NCI-H1092 treated with DMSO at 0.1 percent for 48 hours (cell line): Measurements from ENCODE around the gene AATF.
"Not testable (repeated sequence)": the region's sequence is repeated elsewhere in the genome, so short reads cannot be mapped to it uniquely, and the experiment has no call there.

Experiments used
- DNase-seq: peaks from one replicate; lab custom pipeline; 2025; lab: John Stamatoyannopoulos, UW

AATF gene

DNA sequence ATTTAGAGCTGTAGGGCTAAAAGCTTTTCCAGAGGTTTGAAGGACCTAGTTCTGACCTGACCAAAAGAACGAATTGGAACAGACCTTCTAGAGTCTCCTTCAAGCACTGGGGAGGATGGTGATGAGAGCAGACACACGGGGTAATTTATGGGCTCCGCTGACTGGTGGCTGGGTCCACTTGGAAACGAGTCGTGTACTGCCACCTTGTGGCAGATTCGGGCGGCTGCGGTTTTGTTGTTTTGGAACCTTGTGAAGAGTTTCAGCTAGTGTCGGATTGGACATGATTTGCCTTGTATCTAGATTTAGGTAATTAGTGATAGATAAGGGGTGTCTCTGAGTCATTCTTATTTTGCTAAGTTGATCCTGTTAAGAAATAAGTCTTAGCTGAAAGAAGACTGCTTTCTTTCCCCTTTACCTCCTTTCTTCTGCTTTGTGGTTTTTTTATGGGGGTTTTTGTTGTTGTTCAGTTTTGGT, 98.9 kb downstream of the AATF start:
- DNase-seq: peak; percentile 68

DNA sequence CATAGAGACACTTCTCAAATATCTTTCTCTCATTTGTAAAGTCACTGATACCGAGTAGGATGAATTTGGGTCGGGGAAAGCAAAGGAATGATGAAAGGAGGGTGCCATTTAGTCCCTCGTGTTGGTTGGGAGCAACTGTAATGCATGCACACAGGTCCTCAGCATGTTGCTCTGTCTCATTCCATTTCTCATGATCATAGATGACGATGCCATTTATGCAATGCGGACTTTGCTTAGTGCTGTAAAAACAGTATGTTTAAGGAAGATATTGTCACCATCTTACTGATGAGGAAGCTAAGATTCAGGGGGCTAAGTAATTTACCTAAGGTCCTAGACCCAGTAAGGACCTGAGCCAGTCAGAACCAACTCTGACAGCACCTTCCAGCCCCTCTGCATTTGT, 100.1 kb downstream of the AATF start:
- DNase-seq: no peak

DNA sequence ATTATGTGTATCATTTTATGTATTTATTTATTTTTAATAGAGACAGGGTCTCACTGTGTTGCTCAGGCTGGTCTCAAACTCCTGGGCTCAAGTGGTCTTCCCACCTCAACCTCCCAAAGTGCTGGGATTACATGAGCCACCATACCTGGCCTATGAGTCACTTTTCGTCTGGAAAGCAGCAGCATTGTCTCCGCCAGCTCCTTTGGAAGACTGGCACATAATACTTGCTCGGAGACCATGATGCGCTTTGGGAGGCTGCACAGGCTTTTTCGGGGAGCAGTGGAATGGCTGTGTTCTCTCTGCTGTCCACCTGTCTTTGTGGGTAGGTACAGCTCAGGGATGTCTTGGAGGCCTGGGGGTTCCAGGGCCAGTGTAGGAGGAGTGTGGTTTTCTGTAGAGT, 102.2 kb downstream of the AATF start:
- DNase-seq: no peak

DNA sequence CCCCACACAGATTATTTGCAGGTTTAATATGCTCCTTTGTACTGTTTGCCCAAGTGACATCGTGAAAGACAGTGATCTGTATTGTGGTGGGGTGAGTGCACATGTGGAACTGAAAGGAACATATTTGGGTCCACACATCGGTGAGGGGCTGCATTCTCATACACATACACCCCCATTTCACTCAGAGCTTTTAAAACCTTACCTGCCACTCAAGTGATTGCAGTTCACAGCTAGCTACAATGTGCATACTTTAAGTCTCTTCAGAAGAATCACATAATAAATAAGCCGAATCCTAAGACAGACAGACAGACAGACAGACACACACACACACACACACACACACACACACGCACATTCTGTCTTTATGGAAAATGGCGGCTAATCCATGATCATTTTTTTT, 102.6 kb downstream of the AATF start:
- DNase-seq: no peak

DNA sequence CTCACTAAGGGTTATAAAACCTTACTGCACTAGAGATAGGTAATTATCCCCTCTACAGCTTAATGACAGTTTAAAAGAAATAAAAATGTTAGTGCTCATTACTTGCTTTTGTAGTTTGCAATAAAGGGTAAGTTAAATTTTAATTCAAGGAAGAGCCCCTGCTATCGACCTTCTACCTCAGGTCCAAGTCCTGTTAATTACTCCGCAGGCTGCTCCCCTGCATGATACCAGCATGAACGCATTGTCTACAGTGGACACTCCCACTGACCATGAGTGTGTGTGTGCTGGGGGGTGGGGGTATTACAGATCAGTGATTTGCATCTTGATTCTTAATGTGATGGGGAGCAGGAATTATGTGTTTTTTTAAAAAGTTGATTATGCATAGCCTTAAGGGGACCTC, 103.1 kb downstream of the AATF start:
- DNase-seq: no peak

DNA sequence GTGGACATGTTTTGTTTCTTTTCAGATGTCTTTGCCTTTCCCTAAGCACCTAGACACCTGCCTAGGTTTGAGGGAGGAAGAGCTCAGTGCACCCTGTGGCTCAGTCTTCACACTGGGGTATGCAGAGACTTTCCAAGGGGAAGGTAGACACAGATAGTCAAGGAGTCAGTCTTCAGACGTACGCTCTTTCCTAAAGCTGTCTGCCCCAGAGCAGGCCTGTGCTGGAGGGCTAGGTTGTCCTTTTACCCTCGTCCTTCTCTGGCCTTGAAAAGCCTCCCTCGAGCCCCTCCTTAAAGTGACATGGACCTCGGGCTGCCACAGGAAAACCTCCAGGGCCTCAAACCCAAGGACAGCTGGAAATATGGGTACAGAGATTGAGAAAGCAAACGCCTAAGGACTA, 103.7 kb downstream of the AATF start:
- DNase-seq: no peak

DNA sequence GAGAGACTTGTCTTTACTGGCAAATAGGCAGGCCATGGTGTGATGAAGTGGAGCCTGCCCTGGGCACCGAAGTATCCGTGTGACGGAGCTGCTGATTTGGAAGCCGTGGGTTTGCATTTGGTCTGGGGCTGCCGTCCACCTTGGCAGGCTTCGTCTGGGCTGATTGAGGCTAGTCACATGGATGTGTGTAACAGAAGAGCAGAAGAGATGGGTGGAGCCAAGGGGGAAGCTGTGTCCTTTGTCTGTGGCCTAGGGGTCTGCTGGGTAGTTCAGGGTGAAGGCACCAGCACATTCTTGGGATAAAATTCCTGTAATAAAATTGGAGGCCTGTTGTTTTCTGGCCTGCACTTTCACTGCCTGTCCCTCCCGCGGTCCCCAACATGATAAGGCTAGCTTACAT, 106.1 kb downstream of the AATF start:
- no peak for DNase-seq

DNA sequence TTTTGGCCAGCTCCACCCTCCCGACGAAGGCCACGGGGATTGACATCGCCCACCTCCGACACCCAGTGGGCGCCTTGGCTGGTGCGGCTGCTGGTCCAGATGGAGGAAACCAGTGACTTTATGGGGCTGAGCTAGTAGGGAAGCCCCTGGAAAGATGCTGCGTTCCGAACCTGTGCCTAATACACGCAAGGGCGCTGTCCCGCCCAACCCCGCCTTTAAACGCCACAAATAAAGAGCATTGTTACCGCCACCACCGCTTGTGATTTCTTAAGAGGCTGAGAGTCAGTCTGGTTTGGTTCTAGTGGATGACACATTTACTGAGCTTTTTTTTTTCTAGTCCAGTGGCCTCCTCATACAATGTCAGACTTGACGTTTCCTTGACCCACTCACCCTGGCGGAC, 107.9 kb downstream of the AATF start:
- DNase-seq: no peak

DNA sequence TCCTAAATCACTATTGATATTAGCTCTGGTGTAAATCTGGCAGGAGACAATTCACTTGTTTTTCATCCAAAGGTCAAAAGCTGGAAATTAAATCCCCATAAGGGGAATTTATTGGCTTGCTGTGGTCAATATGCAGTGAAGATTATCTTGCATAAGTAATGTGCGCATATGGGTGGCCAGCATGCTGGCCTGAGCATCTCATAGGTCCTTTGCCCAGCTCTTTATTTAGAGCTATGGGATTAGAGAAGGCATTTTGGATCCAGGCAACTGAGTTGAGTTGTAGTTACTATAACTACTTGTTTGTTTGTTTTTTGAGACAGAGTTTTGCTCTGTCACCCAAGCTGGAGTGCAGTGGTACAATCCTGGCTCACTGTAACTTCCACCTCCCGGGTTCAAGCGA, 110.7 kb downstream of the AATF start:
- DNase-seq: no peak

DNA sequence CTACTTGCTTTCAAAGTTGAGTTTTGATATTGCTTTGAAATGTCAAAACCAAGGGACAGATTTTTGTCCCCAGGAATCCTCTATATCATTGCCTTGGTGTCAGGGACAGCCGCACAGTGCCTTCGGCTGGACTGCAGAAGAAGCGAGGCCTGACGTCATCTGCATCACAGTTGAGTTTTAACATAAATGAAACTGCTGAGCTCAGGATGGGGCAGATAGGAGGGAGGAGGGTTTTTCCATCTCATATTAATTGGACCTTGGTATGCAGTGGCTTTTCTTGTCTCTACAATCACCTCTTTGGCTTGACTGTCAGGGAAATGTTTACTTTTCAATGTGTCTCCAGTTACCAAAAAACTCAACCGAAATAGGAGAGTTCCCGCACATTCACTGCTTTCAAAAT, 111.3 kb downstream of the AATF start:
- no peak for DNase-seq

DNA sequence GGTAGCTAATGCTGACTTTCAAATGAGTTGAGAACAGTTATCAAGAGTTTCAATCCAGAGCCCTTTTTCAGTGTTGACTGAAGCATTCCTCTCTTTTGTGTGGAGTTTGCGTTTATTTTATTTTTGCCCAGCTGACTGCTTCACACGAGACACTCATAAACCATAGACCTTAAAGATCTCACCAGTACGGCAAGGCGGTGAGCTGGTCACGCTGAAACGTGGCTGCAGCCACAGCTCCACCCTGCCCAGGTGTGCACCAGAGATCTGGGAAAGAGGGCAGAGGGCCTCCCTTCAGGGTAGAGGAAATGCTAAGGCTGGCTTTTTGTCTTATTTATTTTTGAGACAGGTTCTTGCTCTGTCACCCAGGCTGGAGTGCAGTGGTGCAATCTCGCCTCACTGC, 112.2 kb downstream of the AATF start:
- no peak for DNase-seq

DNA sequence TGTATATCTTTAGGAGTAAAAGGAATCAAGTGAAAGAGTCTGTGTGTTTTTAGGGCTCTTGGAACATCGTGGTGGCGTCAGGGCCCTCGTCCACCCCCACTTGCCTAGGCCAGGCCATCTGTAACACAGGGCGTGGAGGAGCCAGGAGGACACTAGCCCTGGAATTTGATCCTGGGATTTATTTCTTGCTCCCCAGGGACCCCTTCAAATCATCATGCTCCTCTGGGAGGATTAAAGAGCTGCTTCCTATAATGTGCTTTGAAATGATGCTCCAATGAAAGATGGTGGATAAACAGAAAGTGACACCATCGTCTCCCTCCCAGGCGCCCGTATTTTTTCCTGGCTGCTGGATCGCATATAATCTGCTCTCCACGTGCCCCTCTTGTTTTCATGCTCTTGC, 113.3 kb downstream of the AATF start:
- DNase-seq: no peak

DNA sequence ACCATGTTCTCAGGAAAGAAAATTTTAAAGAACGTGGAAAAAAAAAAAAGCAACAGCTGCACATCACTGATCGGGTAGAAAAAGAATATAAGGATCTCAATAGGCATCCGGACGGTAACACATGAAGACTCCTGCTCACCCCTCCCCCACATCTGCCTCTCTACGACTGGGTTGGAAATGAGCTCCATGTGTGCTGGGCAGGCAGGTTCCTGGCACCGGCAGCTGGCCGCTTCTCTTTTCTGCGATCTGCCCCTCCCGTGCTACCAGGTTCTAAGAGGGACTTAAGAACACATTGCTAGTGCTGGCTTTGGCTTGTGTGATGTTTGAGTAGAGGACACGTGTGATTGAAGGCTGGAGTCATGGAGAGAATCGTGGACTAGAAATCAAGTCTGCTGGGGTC, 115.5 kb downstream of the AATF start:
- no peak for DNase-seq

DNA sequence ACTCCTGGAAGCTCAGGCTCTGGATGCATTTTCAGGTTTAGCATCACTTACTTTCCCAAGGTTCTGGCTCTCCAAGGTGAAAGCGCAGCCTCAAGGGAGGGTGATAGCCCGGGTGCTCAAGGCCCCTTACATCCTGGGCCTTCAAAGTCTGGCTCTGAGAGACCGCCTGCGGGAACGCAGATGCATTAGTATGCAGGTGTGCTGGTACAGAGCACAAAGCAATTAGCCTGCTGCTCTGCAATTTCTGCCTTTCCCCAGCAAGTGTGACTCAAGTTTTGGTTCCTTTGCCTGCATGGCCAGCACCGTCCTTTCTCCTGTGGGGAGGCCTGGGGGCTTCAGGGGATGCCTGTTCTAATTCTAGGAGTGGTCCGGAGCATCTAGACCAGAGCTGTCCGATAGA, 116.2 kb downstream of the AATF start:
- DNase-seq: no peak

DNA sequence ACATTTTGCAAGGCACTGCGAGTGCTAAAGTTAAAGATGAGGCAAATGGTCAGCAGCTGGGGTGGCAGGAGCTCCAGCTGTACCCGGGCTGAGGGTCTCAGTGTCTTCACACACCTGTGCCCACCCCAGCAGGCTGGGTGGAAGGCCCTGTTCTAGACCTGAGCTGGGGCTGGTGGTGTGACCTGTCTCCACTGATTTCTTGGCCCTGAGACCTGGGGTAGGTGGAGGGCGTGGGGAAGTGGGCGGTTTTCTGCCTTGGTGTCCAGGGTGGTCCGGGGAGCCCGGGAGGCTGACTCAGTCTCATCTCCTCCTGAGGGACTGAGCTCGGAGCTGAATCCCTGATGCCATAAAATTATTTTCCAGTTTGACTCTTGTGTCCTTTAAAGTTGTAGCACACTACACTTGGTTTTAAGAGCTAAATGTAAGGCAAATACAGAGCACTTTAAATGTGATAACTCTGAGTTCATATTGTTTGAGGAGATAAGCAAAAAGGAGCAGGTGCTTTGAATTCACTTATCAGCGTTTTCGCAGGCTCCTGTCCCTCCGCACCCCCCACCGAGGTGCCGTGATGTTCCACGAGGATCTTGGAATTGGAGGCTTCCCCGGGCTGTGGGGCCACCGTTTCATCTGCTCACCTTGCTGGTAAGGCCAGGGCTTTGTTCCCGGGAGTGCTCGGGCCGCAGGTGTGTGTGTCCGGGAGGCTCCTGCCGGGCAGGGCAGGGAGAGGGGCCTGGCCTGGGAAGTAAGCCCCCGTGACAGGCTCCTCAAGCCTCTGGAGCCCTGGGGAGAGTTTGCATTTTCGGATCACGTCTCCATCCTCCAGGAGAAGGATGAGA, 117.0 kb downstream of the AATF start:
- DNase-seq: no peak

DNA sequence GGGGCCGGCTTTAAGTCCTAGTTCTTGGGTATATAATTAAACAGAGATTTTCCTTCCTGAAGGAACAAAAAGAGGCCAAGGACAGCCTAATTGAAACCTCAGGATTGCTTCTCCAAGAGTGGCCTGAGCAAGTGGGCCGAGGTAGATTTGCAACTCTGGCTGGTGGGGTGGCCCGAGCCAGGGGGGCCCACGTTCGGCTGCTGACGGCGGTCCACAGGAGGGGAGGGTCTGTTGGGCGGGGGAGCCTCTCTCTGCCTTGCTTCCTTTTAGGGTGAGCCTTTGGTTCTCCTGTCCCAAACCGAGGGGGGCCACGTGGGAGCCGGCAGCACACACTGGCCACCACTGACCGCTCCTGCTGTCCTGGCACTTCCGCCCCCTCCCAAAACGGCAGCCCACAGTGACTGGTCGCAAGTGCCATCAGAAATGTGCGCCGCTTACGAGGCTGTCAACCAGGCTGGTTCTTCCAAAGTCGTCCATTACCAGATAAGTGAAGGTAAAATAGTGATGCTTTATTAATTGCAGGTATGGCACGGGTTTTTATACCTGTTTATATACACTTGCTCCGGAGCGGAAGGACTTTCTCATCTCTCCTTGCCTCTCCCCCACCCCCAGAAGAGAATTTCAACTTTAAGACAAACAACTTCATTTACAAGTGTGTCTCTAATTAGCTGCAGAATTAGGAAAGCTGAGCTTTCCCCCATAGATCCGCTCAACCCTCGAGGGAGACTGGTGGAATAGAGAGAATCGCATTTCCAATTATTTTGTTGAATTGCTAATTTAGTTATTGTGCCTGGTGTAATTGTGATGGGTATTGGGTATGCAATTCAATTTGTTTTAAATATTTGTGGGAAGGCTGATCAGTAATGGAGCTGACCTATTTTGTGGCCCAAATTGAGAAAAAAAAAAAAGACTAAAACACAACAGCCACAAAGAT, 117.8 kb downstream of the AATF start:
- no peak for DNase-seq

DNA sequence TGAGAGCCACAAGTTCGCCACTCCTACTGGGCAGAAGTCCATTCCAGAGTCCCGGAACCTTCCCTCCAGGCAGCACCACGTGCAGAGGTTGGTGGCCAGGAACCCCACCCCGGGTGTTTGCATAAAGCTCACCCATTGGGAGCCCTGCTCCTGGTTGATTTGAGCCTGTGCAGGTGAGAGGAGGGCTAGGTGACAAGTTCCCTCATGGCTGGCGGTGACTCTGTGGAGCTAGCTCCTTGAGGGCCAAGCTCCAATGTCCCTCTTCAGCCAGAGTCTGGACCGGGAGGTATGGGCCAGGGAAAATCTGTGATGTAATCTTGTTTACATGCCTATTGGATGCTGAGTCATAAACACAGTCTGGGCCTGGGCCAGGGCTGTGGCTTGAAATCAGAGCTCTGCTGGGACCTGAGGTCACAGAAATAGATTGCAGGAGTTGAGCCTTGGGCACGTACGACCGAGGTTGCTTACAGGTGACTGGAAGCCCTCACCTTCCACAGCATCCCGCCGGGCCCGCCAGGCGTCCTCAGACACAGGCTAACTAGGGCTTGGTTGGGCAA, 118.9 kb downstream of the AATF start:
- no peak for DNase-seq

DNA sequence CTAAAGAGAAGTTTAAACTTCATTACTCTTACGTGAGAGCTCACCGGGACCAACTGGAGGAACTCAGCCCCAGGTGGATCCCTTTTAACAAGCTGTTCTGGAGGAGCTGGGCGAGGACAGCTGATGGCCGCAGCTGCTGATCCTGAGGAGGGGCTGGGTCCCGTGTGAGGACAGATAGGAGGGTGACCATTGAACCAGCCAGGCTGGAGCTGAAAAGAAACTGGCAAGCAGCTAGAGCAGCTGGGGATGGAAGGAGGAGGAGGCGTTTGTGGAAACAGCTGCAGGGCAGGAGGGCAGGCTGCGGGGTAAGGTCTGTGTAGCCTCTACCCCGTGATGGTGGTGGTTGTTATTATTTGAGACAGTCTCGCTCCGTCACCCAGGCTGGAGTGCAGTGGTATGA, 119.5 kb downstream of the AATF start:
- DNase-seq: no peak

DNA sequence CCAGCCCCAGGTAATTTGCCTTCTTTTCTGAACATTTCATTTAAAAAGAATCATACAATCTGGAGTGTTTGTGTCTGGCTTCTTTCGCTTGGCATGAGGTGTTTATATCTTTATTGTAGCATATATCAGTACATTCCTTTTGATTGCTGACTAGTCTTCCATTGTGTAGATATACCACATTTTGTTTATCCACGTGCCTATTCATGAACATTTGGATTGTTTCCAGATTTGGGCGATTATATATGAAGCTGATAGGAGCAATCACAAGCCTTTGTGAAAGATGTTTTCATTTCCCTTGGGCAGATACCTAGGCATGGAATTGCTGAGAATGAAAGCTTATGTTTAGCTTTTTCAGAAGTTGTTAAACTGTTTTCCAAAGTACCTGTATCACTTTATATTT, 120.3 kb downstream of the AATF start:
- DNase-seq: no peak

DNA sequence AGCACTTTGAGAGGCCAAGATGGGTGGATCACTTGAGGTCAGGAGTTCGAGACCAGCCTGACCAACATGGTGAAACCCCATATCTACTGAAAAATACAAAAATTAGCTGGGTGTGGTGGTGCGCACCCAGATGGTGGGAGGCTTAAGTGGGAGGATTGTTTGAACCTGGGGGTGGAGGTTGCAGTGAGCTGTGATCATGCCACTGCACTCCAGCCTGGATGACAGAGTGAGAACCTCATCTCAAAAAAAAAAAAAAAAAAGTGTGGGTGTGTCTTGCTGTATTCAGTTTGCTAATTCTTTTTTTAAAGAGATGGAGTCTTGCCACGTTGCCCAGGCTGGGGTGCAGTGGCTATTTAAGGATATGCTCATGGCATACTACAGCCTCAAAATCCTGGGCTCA, 124.7 kb downstream of the AATF start:
- not testable (repeated sequence) for DNase-seq

DNA sequence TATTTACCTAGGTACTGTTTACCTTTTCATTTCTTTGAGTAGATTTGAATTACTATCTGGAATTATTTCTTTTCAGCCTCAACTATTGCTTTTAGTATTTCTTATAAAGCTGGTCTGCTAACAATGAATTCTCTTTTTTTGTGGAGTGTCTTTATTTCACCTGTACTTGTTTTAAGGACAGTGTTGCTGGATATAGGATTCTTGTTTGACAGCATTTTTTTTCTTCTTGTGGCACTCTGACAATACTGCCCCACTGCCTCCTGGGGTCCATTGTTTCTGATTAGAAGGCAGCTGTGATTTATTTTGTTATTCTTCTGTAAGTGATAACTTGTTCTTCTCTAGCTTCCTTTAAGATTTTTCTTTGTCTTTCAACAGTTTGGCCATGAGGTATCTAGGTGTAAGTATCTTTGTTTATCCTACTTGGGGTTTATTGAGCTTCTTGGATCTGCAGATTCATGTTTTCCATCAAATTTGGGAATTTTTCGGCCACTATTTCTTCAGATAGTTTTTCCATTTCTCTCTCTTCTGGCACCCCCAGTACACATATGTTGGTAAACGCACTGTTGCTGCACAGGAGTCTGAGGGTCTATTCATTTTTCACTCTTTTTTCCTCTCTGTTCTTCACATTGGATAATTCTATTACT, 130.4 kb downstream of the AATF start:
- no peak for DNase-seq

DNA sequence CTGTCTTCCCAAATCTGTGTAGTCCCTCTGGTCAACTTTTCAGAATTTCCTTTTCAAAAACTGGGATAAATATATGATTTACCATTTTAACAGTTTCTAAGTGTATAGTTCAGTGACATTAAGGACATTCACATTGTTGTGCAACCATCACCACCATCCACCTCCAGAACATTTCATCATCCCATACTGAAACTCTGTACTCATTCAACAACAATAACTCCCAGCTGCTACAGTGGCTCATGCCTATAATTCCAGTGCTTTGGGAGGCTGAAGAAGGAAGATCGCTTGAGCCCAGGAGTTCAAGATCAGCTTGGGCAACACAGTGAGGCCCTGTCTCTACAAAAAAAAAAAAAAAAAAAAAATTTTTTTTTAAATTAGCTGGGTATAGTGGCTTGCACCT, 131.0 kb downstream of the AATF start:
- no peak for DNase-seq
